Gastrocnemius medialis (tissue), 4 donors: ENCODE data around the gene THADA.

Source experiments
- CTCF ChIP-seq, 5 experiments: fragments of 450-650 bp in 3 of 5; fragments of 200-600 bp in 2 of 5; sonication (generic) in 2 of 5; IDR thresholded peaks in 4 of 5; conservative IDR thresholded peaks in 1 of 5; 1 replicate in 4 of 5; 2 replicates in 1 of 5; pipeline ENCODE4 v1.5.1; 2016 to 2019; ENCODE audit warnings: antibody characterized with exemption in 5 of 5, mild to moderate bottlenecking in 3 of 5, moderate library complexity in 3 of 5
- POLR2A ChIP-seq, 2 donors: fragments of 450-650 bp; IDR thresholded peaks; one replicate each; pipeline ENCODE4 v1.6.1; 2017; ENCODE audit warnings: antibody characterized with exemption in 2 of 2, mild to moderate bottlenecking in 2 of 2, moderate library complexity in 2 of 2

- TF ChIP-seq CTCF (IDR thresholded peaks at IDR 0.05 in 4 of 5, conservative IDR thresholded peaks at IDR 0.05 in 1 of 5) (no peak), POLR2A (IDR thresholded peaks at IDR 0.05) (peak in 1 of 2 donors; percentile 23)
These were observed 326.1 kb downstream of the THADA start for GRCh38 chr2:43269706-43270105.
